Activated CD4-positive, alpha-beta memory T cell treated with anti-CD3 and anti-CD28 coated beads for 36 hours (primary cell): ENCODE results near the gene PPM1A. TPM values are rescaled to one million over a fixed set of nuclear protein-coding genes. Genes with fewer than 3 reads are reported as not detected.

Experiments
- CTCF ChIA-PET: fragments of 350-600 bp; sonication (Branson Sonifier 250); formaldehyde crosslinking; loops from one replicate; lab custom pipeline; 2021; ENCODE audit warnings: antibody characterized with exemption, inconsistent platforms; lab: Charles Lee
- POLR2A ChIA-PET: fragments of 350-600 bp; sonication (Branson Sonifier 250); formaldehyde crosslinking; loops from one replicate; lab custom pipeline; 2021; ENCODE audit warnings: antibody characterized with exemption; lab: Charles Lee
- DNase-seq: peaks from one replicate; pipeline ENCODE4 v3.0.0-alpha.2; 2020
- H3K27ac Mint-ChIP-seq: one replicate; pipeline ENCODE4 v1.8.0; 2021; ENCODE audit warnings: mixed read lengths
- H3K27me3 Mint-ChIP-seq: one replicate; pipeline ENCODE4 v1.8.0; 2021; ENCODE audit warnings: mixed read lengths
- H3K36me3 Mint-ChIP-seq: one replicate; pipeline ENCODE4 v1.8.0; 2021; ENCODE audit warnings: mixed read lengths
- H3K4me1 Mint-ChIP-seq: one replicate; pipeline ENCODE4 v1.8.0; 2021; ENCODE audit warnings: low read depth, mixed read lengths
- H3K4me3 Mint-ChIP-seq: one replicate; pipeline ENCODE4 v1.8.0; 2021; ENCODE audit warnings: mild to moderate bottlenecking, mixed read lengths
- H3K9me3 Mint-ChIP-seq: one replicate; pipeline ENCODE4 v1.8.0; 2021; ENCODE audit warnings: mixed read lengths
- intact Hi-C: fragments of 100-400 bp; cut with micrococcal nuclease; formaldehyde crosslinking; loops from one replicate; pipeline ENCODE4 v1.15.1; 2023
- total RNA-seq, 2 experiments: library from RNA; stranded (reverse); gene quantifications; one replicate each; pipeline ENCODE4 v1.2.3, GENCODE V29; 2021

Gene PPM1A
- total RNA-seq, 2 experiments from 2014 or later = 44.0 to 47.3 TPM

- ChIA-PET CTCF (interaction anchor here (0.7 to 2.7 kb wide), 8 partner anchors 16 to 285 kb away, joined by 3 to 23 read pairs (median 6); no protein-coding TSS in a partner anchor), POLR2A (interaction anchor here (0.5 to 2.4 kb wide), 13 partner anchors 11 to 1552 kb away, joined by 3 to 18 read pairs (median 4); partner anchors contain the start of genes DHRS7, JKAMP, L3HYPDH and PCNX4)
- peaks cover 6% of the 10 kb centered on the region for H3K36me3 Mint-ChIP-seq
- peak; percentile 71 for DNase-seq
- H3K9me3 Mint-ChIP-seq = no peaks in the 10 kb centered on the region
- peaks cover 55% of the 10 kb centered on the region for H3K4me1 Mint-ChIP-seq
- intact Hi-C loops = loop anchor here (1.0 to 10.0 kb wide), 6 partner anchors 82 to 1446 kb away; partner anchors contain the start of genes DAAM1, HIF1A, JKAMP and L3HYPDH
- H3K27me3 Mint-ChIP-seq = no peaks in the 10 kb centered on the region
- peak overlapping the region; percentile 76 for H3K27ac Mint-ChIP-seq
- peak overlapping the region; percentile 82 for H3K4me3 Mint-ChIP-seq
Measured at GRCh38 chr14:60249321-60250256, 568 bp downstream of the PPM1A start.

- CTCF ChIA-PET = interaction anchor here (0.7 to 2.7 kb wide), 5 partner anchors 15 to 285 kb away, joined by 3 to 15 read pairs (median 8); no protein-coding TSS in a partner anchor
- Mint-ChIP-seq H3K27ac (peak overlapping the region; percentile 76), H3K9me3 (no peaks in the 10 kb centered on the region), H3K27me3 (no peaks in the 10 kb centered on the region), H3K4me1 (peaks cover 58% of the 10 kb centered on the region), H3K4me3 (peak overlapping the region; percentile 82), H3K36me3 (peaks cover 6% of the 10 kb centered on the region)
- no peak for DNase-seq
- POLR2A ChIA-PET = interaction anchor here (0.7 kb wide), 1 partner anchor 80 kb away, joined by 3 read pairs; no protein-coding TSS in a partner anchor
- intact Hi-C loops = no loop called here
Measured at GRCh38 chr14:60250257-60251035, 1.4 kb downstream of the PPM1A start.

GRCh38 chr14:60251877-60252276, 2.9 kb downstream of the PPM1A start:
- Mint-ChIP-seq H3K9me3 (no peaks in the 10 kb centered on the region), H3K27ac (no peak overlapping the region), H3K36me3 (peaks cover 6% of the 10 kb centered on the region), H3K4me3 (peak overlapping the region; percentile 45), H3K4me1 (peaks cover 61% of the 10 kb centered on the region), H3K27me3 (no peaks in the 10 kb centered on the region)
- CTCF ChIA-PET = interaction anchor here (0.6 to 2.7 kb wide), 4 partner anchors 14 to 287 kb away, joined by 4 to 15 read pairs (median 8); no protein-coding TSS in a partner anchor
- no peak for DNase-seq
- intact Hi-C loops = loop anchor here (2.0 kb wide), 1 partner anchor 15 kb away; no protein-coding TSS in a partner anchor
- POLR2A ChIA-PET = no interaction called here

- POLR2A ChIA-PET = no interaction called here
- H3K4me1 Mint-ChIP-seq = peaks cover 57% of the 10 kb centered on the region
- no peak for DNase-seq
- H3K36me3 Mint-ChIP-seq = peaks cover 6% of the 10 kb centered on the region
- no peaks in the 10 kb centered on the region for H3K9me3 Mint-ChIP-seq
- no peak overlapping the region for H3K4me3 Mint-ChIP-seq
- CTCF ChIA-PET = interaction anchor here (1.0 to 2.7 kb wide), 4 partner anchors 13 to 288 kb away, joined by 3 to 15 read pairs (median 8); no protein-coding TSS in a partner anchor
- no peaks in the 10 kb centered on the region for H3K27me3 Mint-ChIP-seq
- H3K27ac Mint-ChIP-seq = no peak overlapping the region
- intact Hi-C loops = loop anchor here (2.0 kb wide), 1 partner anchor 14 kb away; no protein-coding TSS in a partner anchor
Measured at GRCh38 chr14:60252630-60253029, 3.6 kb downstream of the PPM1A start.

GRCh38 chr14:60253649-60254048, 4.6 kb downstream of the PPM1A start:
- intact Hi-C loops = loop anchor here (2.0 kb wide), 1 partner anchor 13 kb away; no protein-coding TSS in a partner anchor
- Mint-ChIP-seq H3K4me1 (peaks cover 59% of the 10 kb centered on the region), H3K9me3 (no peaks in the 10 kb centered on the region), H3K4me3 (no peak overlapping the region), H3K36me3 (peaks cover 4% of the 10 kb centered on the region), H3K27ac (no peak overlapping the region), H3K27me3 (no peaks in the 10 kb centered on the region)
- DNase-seq = no peak
- ChIA-PET CTCF (interaction anchor here (1.1 to 1.7 kb wide), 4 partner anchors 11 to 96 kb away, joined by 3 to 4 read pairs (median 4); no protein-coding TSS in a partner anchor), POLR2A (no interaction called here)

GRCh38 chr14:60254176-60254575, 5.2 kb downstream of the PPM1A start:
- intact Hi-C loops = no loop called here
- no peak overlapping the region for H3K4me3 Mint-ChIP-seq
- ChIA-PET POLR2A (no interaction called here), CTCF (interaction anchor here (1.1 to 1.7 kb wide), 4 partner anchors 11 to 96 kb away, joined by 3 to 4 read pairs (median 4); no protein-coding TSS in a partner anchor)
- peaks cover 4% of the 10 kb centered on the region for H3K36me3 Mint-ChIP-seq
- H3K9me3 Mint-ChIP-seq = no peaks in the 10 kb centered on the region
- H3K27ac Mint-ChIP-seq = no peak overlapping the region
- DNase-seq = no peak
- H3K27me3 Mint-ChIP-seq = no peaks in the 10 kb centered on the region
- peaks cover 63% of the 10 kb centered on the region for H3K4me1 Mint-ChIP-seq

- Mint-ChIP-seq H3K4me1 (peaks cover 40% of the 10 kb centered on the region), H3K27me3 (no peaks in the 10 kb centered on the region), H3K4me3 (no peak overlapping the region), H3K27ac (no peak overlapping the region), H3K36me3 (peaks cover 1% of the 10 kb centered on the region), H3K9me3 (no peaks in the 10 kb centered on the region)
- CTCF ChIA-PET = interaction anchor here (1.3 kb wide), 1 partner anchor 8 kb away, joined by 4 read pairs; no protein-coding TSS in a partner anchor
- no peak for DNase-seq
- intact Hi-C loops = no loop called here
- POLR2A ChIA-PET = no interaction called here
Measured at GRCh38 chr14:60257865-60258264, 8.8 kb downstream of the PPM1A start.

GRCh38 chr14:60265163-60265562, 16.1 kb downstream of the PPM1A start:
- Mint-ChIP-seq H3K36me3 (peaks cover 9% of the 10 kb centered on the region), H3K4me1 (peaks cover 14% of the 10 kb centered on the region), H3K27me3 (no peaks in the 10 kb centered on the region), H3K4me3 (no peak overlapping the region), H3K27ac (no peak overlapping the region), H3K9me3 (peaks cover 10% of the 10 kb centered on the region)
- POLR2A ChIA-PET = no interaction called here
- CTCF ChIA-PET = interaction anchor here (0.6 to 2.2 kb wide), 5 partner anchors 11 to 1026 kb away, joined by 3 to 15 read pairs (median 4); no protein-coding TSS in a partner anchor
- no peak for DNase-seq
- intact Hi-C loops = loop anchor here (5.0 kb wide), 1 partner anchor 297 kb away; no protein-coding TSS in a partner anchor

- Mint-ChIP-seq H3K27ac (no peak overlapping the region), H3K27me3 (no peaks in the 10 kb centered on the region), H3K4me3 (no peak overlapping the region), H3K36me3 (peaks cover 16% of the 10 kb centered on the region), H3K4me1 (peaks cover 18% of the 10 kb centered on the region), H3K9me3 (peaks cover 10% of the 10 kb centered on the region)
- ChIA-PET CTCF (interaction anchor here (0.6 to 2.2 kb wide), 15 partner anchors 8 to 772 kb away, joined by 3 to 15 read pairs (median 4); no protein-coding TSS in a partner anchor), POLR2A (interaction anchor here (0.9 kb wide), 1 partner anchor 18 kb away, joined by 3 read pairs; no protein-coding TSS in a partner anchor)
- intact Hi-C loops = loop anchor here (2.0 to 5.0 kb wide), 2 partner anchors 13 to 296 kb away; no protein-coding TSS in a partner anchor
- DNase-seq = peak; percentile 19
Measured at GRCh38 chr14:60266021-60266937, 17.3 kb downstream of the PPM1A start.

GRCh38 chr14:60272177-60272576, 23.2 kb downstream of the PPM1A start:
- ChIA-PET POLR2A (no interaction called here), CTCF (no interaction called here)
- DNase-seq = no peak
- H3K27me3 Mint-ChIP-seq = no peaks in the 10 kb centered on the region
- H3K36me3 Mint-ChIP-seq = peaks cover 10% of the 10 kb centered on the region
- peaks cover 46% of the 10 kb centered on the region for H3K4me1 Mint-ChIP-seq
- intact Hi-C loops = no loop called here
- no peak overlapping the region for H3K4me3 Mint-ChIP-seq
- H3K27ac Mint-ChIP-seq = no peak overlapping the region
- H3K9me3 Mint-ChIP-seq = no peaks in the 10 kb centered on the region
